GM23248 (cell line): ENCODE results near the gene TAB2.

Experiments
- EZH2 ChIP-seq: fragments of 200-600 bp; sonication (generic); IDR thresholded peaks from 2 replicates; pipeline ENCODE4 v1.6.1; 2018; ENCODE audit warnings: antibody characterized with exemption, mild to moderate bottlenecking; ENCODE audit not compliant: insufficient read depth, poor library complexity, severe bottlenecking
- EZH2phosphoT487 ChIP-seq: fragments of 200-600 bp; sonication (generic); IDR thresholded peaks from 2 replicates; pipeline ENCODE4 v1.6.1; 2018; ENCODE audit warnings: antibody characterized with exemption, moderate library complexity, mild to moderate bottlenecking, low read depth; ENCODE audit not compliant: insufficient read depth

GRCh38 chr6:149458196-149458595, 140.7 kb downstream of the TAB2 start:
- TF ChIP-seq EZH2phosphoT487 (no peak), EZH2 (no peak)
